Measurements from ENCODE around the gene ATP9A. TPM values are rescaled to one million over a fixed set of nuclear protein-coding genes. Genes with fewer than 3 reads are reported as not detected.

ATP9A gene
- total and polyA plus RNA-seq, 2 of the 4 experiments (the other 2 are of a cell fraction) = 10.6 to 22.4 TPM

GRCh38 chr20:51801823-51802123 is 33.6 kb upstream of the ATP9A start:
- Histone ChIP-seq H3K18ac (ENCODE audit: low read depth, low read length) (no peak overlapping the region), H3K36me3 (ENCODE audit: control insufficient read depth, insufficient read depth, low read length) (no peaks in the 10 kb centered on the region), H3K4me3 (ENCODE audit: insufficient read depth, low read depth, low read length) (no peak overlapping the region; the same call in 1 of the 2 replicates), H3K4me2 (ENCODE audit: low read depth, low read length) (no peak overlapping the region), H2BK15ac (ENCODE audit: low read depth, low read length) (no peak overlapping the region), H4K5ac (ENCODE audit: low read depth, low read length) (no peak overlapping the region), H2BK120ac (ENCODE audit: low read depth, low read length) (no peak overlapping the region), H3K9me3 (ENCODE audit: control insufficient read depth, insufficient read depth, low read length) (no peaks in the 10 kb centered on the region), H3K27me3 (ENCODE audit: control insufficient read depth, insufficient read depth, low read length) (peaks cover 25% of the 10 kb centered on the region), H4K91ac (ENCODE audit: insufficient read depth, low read depth, low read length) (no peak overlapping the region), H3K4me1 (ENCODE audit: control insufficient read depth, insufficient read depth, low read length) (peaks cover 5% of the 10 kb centered on the region; the same call in 1 of the 2 replicates), H3K56ac (ENCODE audit: extremely low read depth, insufficient read depth, low read length) (no peak overlapping the region), H2AFZ (replicated peaks; ENCODE audit: low read length, poor library complexity) (peak overlapping the region; percentile 88), H4K20me1 (ENCODE audit: insufficient read depth, low read length) (no peaks in the 10 kb centered on the region), H3K23ac (ENCODE audit: low read depth, low read length) (no peak overlapping the region), H4K8ac (ENCODE audit: low read depth in 2 of 2, low read length in 2 of 2) (no peak overlapping the region), H2BK20ac (ENCODE audit: low read depth, low read length) (no peak overlapping the region), H2BK5ac (ENCODE audit: low read depth, low read length, poor library complexity, severe bottlenecking) (no peak overlapping the region), H3K9ac (ENCODE audit: low read depth, low read length) (no peak overlapping the region), H3K4ac (ENCODE audit: low read depth, low read length) (no peak overlapping the region), H3K27ac (ENCODE audit: insufficient read depth, low read length) (no peak overlapping the region), H2AK9ac (replicated peaks; ENCODE audit: low read depth, low read length, poor library complexity) (no peak overlapping the region), H3K9me1 (ENCODE audit: insufficient read depth, low read length) (no peaks in the 10 kb centered on the region), H2AK5ac (ENCODE audit: low read depth, low read length) (no peak overlapping the region), H3K14ac (replicated peaks; ENCODE audit: low read depth, low read length) (no peak overlapping the region), H3K79me1 (ENCODE audit: low read depth in 1 of 2, low read length in 2 of 2) (no peaks in the 10 kb centered on the region)
- ChIA-PET CTCF (interaction anchor here (0.6 kb wide), 1 partner anchor 1127 kb away, joined by 5 read pairs; no protein-coding TSS in a partner anchor), POLR2A (ENCODE audit: unreplicated experiment) (no interaction called here)
- in situ Hi-C loops (cut with MboI; ENCODE audit: low sequenced_read_pairs) (loop anchor here (10.0 kb wide), 1 partner anchor 283 kb away; no protein-coding TSS in a partner anchor), dilution Hi-C loops (cut with HindIII; ENCODE audit: low sequenced_read_pairs, unreplicated experiment) (no loop called here), intact Hi-C loops (cut with micrococcal nuclease) (loop anchor here (10.0 kb wide), 1 partner anchor 163 kb away; no protein-coding TSS in a partner anchor)
- DNase-seq (no peak), ATAC-seq (ENCODE audit: low read depth) (no peak)
- WGBS, 2 experiments (ENCODE audit: extremely low coverage in 2 of 2, insufficient read length in 1 of 2) = no CpG with 5 or more reads among the region's 8 CpGs
- TF ChIP-seq MXI1 (IDR thresholded peaks at IDR 0.05; ENCODE audit: borderline replicate concordance, low read depth, low read length) = no peak
- TF ChIP-seq SMC3 (IDR thresholded peaks at IDR 0.05; ENCODE audit: low read depth, low read length) = no peak
- no peak for TF ChIP-seq RFX5 (IDR thresholded peaks at IDR 0.05; ENCODE audit: low read depth, low read length)
- no peak for TF ChIP-seq NFE2L2 (IDR thresholded peaks at IDR 0.05; ENCODE audit: low read depth, low read length)
- TF ChIP-seq MAZ (IDR thresholded peaks at IDR 0.05; ENCODE audit: borderline replicate concordance, low read depth, low read length) = no peak
- no peak for TF ChIP-seq MAFK (IDR thresholded peaks at IDR 0.05; ENCODE audit: low read depth, low read length)
- no peak for TF ChIP-seq USF2 (IDR thresholded peaks at IDR 0.05; ENCODE audit: low read depth, low read length)
- TF ChIP-seq CHD1 (IDR thresholded peaks at IDR 0.05; ENCODE audit: low read depth, low read length) = no peak
- TF ChIP-seq RAD21 (IDR thresholded peaks at IDR 0.05; ENCODE audit: low read length) = no peak
- no peak for TF ChIP-seq RCOR1 (IDR thresholded peaks at IDR 0.05; ENCODE audit: insufficient replicate concordance, low read length)
- TF ChIP-seq CTCF (conservative IDR thresholded peaks at IDR 0.05; ENCODE audit: low read depth, low read length) = no peak
- no peak for TF ChIP-seq POLR2A (IDR thresholded peaks at IDR 0.05; ENCODE audit: low read depth, low read length)
- TF ChIP-seq ELK1 (IDR thresholded peaks at IDR 0.05; ENCODE audit: borderline replicate concordance, low read depth, low read length) = no peak
- TF ChIP-seq CEBPB (IDR thresholded peaks at IDR 0.05; ENCODE audit: low read depth, low read length) = no peak
- no peak for TF ChIP-seq FOS (IDR thresholded peaks at IDR 0.05; ENCODE audit: low read depth, low read length)
- no peak for TF ChIP-seq BHLHE40 (IDR thresholded peaks at IDR 0.05; ENCODE audit: low read depth, low read length)
- BruUV-seq (replicated peaks) = no TSS peak
